ENCODE results near the gene UXS1.

The UXS1 gene

DNA sequence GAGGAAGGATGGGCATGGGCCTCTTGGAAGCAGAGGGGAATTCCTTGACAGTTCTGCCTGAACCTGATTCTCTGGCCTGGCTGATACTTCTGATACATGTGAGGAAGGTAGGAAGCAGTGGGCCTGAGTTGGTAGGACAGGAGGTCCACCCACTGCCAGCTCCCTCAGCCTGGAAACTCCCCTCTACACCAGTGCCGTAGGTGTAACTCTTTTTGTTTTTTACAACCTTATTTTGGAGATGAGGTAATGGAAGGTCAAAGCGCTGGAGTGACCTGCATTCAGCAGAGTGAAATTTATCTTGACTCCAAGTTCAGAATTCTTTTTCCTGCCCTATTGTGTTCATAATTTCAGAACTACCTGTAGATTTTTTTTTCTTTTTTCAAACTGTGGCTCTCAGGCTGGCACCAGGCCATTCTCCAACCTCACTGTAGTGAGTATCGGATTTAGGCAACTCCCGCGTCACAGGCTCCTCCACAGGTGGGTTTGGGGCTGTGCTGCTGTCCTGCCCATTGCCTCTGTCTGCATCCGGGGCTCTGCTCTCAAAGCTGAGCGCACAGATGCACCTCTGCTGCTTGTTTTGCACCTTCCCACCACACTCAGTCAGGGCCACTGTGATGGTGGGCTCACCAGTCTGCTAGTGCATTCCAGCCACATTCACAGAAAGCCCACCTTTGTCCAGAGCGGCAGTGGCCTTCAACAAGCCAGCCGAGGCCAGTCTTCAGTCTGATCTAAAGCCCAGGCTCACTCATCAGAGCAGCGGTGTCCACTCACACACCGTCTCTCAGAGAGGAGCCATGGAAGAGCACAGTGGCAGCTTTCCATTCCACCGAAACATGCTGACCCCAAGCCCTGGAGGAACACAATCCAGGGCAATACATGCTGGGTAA, 87.2 kb downstream of the UXS1 start:
- no peak for DNase-seq

DNA sequence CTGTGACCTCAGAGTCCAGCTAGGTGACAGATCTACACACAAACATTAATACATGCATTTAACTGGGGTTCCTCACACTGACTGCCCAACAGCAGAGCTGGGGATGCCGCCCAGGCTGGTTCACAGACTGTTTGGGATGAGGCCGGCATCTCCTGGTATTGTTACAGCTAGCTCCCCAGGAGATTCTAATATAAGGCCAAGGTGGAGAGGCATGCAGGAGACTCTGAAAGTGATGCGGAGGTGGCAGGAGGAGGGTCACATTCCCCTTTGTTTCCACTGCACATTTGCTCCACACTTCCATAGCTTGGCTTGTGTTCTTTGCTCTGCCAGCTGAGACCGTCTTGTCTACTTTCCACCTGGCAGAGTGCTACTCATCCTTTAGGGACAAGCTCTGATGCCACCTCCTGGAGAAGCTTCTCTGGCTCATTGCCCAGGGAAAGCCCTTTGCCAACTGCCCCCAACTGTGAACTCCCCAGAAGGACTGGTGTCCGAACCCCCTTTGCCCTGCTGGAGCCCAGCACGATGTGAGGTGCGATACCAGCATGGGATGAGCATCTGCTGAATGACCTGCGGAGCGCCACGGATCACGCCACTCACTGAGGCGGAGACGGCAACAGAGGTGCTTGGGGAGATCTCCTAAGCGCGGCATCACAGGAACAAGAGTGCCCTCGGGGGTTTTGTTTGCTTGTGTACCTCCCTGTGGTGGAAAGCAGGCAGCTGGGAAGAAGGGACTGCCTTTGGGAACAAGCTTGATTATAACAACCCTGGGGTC, 88.8 kb downstream of the UXS1 start:
- no peak for DNase-seq

DNA sequence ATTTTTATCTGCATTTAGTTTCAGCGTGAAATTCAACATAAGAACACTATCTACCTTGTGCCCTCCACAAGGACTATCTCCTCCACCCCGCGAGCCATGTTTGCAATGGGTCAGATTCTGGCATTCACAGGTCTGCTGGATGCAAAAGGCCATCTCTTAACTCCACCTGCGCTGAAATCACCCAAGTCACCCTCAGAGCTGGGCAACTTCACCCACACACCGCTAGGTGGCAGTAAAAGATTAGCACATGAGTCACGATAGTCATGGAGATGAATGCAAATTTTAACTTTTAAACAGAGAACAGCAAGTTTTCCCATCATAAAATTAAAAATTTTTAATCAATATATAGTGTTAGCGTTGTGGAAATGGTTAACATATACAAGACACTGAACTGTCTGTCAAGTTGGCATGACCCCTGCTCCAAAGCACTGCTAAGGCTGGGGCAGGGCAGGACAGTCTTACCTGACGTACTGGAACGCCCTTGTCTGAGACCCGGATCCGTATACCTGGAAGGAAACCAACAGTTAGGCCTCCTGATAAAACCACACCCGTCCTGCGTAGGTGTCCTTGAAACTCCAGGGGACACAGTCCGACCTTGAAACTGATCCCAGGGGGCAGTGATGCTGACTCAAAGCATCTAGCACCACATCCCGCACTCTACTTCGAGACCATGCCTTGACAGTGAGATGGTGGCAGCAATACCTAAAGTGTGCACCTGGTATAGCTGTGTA, 89.6 kb downstream of the UXS1 start:
- no peak for DNase-seq

DNA sequence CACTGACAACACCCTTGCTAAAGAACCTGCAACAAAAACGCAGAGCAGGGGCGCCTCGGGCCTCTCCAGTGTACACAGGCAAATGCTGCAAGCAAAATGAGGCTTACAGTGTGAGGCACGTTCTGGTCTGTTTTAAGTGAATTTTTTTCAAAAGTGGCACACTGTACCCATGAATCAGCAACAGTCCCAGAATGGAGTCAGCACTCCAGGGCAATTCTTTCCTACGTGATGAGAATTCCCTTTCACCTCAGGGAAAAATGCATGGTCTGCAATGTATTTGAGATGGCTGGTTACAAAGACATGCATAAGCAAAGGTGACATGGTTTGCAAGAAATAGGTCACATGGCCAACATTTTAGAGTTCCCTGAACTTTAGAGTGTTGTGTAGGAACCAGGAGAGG, 94.4 kb downstream of the UXS1 start:
- no peak for DNase-seq

DNA sequence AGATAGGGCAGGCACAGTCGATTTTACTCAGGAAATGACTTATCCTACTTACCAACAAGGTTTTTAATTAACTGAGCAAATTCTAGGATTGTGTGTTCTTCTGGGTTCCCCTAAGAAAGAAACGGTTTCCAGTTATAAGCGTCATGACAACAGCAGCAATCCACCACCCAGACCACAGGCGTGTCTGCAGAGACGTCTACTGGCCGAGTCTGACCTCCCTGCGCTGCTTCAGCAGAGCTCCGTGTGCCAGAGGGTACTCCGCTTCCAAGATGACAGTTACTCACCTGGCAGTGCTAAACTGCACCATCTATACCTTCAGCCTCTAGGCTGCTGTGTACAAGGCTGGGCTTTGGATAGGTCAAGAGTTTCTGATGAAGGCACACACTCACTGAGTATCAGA, 95.4 kb downstream of the UXS1 start:
- no peak for DNase-seq

DNA sequence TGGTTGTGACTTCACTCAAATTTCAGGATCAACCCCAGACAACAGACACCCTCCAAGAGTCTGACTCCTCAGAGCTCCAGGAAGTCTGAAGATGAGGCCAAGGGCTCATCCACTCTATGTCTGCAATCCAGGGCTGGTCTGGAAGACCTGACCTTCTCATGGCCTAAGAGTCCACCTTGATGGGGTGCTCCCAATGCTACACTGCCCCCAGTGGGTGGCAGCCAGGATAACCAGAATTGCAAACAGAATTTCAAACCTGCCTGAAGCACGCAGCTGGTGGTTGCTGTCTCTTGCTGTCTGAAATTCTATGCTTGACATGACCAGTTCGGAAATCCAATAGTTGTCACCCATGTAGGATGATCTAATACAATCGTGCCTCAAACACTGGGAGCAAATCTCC, 96.0 kb downstream of the UXS1 start:
- no peak for DNase-seq

DNA sequence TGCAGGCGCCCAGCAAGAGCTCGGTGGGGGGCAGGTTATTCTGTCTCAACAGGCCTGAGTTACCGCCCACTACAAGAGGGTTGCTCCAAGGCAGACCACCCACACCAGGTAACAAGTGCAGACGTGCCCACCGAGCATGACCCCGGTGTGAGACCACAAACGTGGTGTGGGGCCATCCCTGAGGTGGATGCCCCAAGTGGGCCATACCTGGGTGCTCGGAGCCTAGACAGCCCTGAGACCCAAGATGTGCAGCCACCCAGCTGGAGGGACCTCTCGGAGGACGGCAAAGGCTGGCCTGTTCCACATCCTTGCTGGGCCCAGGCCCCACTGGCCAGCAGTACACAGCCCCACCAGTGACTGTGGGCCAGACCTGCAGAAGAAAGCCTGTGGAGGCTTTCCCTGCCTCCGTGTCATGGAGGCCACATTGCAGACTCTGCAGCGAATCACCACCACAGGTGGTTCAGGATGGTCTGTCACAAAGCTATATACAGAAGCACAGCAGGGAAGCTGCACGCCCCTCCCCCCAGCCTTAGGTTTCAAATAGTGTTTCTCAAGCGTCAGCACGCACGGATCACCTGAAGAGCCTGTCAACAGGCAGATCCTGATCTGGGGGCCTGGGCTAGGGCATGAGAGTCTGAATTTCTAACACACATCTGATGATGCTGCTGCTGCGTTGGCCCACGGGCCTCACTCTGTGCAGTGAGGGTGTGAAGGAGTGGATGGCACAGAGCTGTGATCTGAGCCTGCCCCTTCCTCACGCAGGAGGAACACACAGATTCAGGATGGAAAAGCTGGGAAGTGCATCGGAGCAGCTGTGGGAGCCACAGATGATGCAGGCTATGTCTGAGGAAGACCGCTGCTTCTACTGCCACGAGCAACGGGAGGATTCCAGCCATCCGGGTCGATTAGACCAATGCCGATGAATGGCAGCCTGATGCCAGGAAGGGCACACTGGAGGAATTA, 96.8 kb downstream of the UXS1 start:
- DNase-seq = no peak

DNA sequence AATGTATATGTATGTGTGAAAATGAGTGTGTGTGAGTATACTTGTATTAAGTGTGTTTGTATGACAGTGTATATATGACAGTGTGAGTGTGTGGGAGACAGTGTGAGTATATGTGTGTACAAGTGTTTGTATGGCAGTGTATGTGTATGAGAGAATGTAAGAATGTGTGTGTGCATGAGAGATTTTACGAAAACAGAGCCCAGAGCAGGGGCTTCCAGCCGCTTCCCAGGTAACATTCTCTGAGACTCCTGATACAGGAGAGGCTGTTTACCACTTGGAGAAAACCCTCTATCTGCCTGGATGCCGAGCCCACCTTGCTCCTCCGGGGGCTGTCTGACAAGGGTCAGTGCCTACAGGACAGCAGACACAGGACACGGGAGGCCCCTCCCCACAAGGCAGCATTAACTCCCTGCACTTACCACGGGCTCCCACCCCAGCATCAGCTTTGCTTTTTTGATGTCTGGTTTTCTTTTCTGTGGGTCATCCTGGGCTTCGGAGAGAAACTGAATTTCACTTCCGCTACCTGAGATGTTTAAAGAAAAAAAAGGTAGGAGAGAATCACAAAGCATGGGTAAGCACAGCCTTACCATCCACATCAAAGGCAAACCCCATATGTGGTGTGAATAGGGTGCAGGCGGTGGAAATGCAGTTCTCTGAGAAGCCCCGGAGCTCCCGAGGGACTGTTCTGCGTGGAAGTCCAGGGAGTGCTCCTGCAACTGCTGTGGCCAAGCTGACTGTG, 97.6 kb downstream of the UXS1 start:
- no peak for DNase-seq

DNA sequence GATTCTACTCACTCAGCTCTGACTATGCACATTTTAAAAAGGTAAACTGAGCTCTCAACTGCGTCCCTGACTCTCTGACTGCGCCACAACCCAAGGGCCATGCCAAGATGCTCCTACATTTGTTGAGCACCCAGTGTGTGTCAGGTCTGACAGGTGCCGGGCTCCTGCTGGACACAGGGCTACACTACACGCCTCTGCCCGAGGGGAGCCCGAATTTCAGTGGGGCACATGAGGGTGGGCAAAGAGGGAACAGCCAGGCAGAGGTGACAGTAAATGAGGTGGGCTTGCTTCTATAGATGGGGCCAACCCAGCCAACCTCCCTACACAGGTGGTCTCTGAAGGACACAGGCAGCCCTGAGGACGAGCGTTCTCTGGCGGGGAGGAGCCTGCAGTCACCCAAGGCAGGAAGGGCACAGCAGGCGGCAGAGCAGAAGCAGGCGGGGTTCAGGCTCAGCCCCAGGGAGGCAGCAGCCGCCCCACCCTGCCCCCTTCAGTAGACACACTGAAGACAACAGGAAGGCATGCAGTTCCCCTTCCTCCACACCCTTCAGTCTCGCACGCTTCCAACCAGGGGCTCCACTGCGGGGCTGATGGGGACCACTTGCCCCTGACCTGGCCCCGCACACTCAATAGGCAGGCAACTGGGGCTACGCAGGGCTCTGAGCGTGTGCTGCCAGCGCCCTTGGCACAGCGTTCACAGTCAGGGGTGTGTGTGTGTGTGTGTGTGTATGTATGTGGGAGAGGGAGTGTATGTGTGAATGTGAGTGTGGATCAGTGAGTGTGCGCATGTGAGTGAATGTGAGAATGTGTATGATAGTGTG, 98.4 kb downstream of the UXS1 start:
- DNase-seq = no peak

DNA sequence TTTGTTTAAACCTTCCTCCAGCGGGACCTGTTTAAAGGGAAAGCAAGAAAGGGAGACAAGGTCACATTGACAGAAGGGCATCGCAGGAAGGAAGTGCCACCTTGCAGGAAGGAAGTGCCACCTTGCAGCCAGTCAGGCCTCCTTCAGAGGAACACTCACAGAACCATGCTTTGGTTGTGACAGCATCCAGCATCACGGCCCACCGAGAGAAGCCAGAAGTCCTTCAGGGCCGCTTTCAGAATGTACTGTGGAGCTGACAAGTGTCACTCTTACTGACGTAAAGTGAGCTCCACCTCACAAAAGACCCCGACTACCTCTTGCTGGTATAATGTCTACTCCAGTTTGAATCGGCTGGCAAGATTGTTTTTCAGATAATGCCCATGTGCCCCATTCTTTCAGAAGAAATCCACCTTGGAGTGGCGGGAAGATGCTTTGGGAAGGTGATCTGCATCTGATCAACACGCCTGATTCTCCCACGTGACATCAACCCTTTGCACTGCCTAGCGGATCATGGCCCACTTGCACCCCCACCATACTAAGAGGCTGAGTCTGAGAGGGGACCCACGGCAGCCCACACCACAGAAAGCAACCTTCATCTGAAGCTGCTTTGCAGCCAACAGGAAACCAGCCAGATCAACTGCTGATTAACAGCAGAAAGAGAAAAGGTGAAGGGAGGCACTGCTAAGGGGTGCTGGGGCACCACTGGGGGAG, 99.8 kb downstream of the UXS1 start:
- no peak for DNase-seq

DNA sequence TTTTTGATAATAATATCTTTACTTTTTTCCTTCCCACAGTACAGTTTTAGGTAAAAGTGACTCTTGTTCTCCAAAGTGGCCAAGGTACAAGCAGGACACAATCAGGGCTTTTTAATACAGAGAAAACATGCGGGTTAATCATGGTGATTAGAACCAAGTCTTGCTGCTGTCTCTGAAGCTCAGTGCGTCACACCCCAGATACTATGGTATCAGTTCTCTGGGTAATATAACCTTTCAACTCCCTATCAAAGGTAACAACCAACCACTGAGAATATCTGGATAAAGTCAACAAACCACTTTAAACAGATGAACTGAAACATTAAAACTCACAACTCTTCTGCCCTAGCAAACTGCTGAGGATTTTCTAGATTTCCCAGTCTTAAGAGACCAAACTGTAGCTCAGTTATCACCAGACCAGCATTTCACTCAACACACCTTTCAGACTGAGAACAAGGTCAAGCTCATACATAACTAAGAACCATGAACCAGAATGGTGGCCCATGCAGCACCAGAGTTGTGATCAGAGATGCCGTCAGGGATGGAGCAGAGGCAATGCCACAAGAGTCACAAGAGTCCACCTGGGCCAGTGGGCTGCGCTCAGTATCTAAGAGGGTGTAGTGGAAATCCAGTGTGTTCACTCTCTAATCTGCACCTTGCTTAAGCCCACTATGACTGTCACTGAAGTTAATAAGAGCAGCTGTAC, 103.0 kb downstream of the UXS1 start:
- DNase-seq = no peak

DNA sequence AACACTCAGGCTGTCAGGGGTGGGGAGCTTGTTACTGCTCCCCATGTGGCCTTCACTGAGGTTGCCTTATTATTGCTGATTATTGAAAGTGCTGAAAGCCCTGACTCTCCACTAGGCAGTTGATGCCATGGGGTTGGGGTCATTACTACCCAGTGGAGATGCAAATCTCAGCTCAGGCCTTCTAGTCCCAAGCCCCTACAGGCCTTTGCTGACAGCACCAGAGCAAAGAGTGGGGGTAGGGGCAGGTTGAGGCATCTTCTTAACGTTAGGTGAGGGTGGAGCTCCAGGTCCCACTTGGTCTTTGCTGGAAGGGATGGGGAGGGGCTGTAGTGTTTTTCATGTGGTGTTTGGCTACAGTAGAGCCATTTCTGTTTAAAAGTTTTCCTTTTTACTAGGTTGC, 104.5 kb downstream of the UXS1 start:
- DNase-seq = no peak

DNA sequence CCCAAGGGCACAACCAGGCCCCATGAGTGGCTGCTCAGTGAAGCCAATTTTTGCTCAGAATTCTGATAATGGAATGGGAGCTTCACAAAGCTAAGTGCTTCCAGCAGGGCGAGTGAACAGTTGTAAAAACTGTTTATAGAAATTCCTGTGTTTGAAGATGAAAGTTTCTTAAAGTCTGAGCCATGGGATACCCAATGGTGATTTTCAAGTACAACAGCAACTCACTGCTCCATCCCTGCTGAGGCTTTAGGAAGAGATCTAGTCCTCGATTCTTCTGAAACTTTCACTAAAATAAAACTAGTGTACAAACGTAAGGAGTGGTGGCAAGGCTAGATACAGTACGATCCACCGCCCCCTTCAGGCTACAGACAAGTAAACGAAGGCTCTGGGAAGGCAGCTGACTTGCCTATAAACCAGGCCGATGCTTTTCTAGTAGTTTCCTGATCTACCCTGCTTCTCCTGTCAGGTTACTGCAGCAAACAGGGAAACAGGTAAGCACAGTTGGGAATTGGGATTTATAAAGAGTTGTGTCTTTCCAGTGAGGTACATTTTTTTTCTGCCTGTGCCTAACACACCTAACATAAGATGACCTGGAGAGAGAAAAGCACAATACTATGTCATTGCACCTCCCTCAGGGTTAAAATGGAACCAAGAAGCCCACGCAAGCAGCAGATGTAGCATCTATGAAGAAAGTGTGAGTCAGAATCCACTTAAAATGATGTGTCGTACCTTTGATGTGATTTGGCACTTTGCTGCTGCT, 108.7 kb downstream of the UXS1 start:
- no peak for DNase-seq

DNA sequence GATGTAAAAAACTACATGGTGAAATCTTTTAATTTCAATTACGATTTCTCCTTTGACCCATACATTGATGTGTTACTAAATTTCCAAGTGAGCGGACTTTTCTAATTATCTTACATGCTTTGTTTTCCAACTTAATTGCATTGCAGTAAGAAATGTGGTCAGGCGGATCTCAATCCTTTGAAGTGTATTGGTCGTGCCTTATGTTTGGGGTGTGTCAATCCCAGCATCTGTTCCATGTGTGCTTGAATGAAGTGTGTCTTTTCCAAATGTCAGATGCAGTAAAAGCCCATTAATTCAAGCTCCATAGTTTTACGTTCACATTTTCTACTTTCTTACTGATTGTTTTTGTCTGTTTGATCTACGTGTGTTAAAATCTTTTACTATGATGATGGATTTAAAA, 113.1 kb downstream of the UXS1 start:
- DNase-seq = no peak

DNA sequence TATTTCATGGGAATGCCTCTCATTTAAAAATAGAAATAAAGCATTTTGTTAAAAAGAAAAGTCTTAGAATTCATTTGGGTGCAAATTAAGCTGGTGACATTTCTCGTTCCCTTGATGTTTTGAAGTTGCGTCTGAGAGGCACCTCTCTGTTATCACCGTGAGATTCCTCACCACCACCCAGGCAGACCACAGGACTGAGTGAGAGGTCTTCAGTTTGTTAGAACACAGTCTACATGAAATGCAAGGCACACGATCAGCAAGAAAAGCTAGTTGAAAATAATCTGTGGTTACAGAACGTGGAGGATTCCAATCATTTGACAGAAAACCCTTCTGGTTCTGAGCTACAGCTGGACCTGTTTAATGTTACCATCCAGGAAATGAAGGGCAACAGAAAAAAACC, 116.0 kb downstream of the UXS1 start:
- DNase-seq = no peak

DNA sequence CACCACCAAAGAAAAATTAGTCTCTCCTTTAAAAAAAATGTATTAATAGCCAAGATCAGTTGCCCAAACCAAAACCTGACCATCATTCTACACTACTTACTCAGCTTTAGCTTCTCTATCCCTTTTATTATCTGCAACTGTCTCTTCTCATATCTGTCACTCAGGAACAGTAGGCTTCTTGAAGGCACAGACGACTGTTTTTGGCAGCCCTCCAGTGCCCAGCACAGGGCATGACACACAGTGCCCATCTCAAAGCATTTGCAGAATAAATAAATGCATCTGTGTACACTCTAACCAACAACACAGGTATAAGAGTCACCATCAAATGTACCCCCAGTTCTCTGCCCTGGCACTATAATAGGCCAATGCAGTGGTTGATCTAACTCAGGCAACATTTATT, 117.2 kb downstream of the UXS1 start:
- no peak for DNase-seq

DNA sequence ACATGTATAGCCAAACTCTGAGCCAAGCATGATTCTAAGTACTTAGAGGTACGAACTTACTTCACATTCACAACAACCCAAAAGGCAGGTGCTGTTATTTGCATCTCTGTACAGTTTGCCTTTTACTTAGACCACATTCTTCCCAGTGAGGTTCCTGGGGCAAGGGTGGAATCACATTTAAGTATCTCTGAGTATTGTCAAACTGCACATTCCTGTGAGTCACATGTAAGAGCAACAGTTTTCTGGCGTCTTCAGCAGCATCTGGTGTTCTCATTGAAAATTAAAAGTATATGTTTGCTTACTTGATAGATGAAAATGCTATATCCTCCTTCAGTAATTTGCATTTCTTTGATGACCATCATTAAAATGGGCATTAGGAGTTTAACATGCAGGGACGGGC, 119.1 kb downstream of the UXS1 start:
- DNase-seq = no peak

DNA sequence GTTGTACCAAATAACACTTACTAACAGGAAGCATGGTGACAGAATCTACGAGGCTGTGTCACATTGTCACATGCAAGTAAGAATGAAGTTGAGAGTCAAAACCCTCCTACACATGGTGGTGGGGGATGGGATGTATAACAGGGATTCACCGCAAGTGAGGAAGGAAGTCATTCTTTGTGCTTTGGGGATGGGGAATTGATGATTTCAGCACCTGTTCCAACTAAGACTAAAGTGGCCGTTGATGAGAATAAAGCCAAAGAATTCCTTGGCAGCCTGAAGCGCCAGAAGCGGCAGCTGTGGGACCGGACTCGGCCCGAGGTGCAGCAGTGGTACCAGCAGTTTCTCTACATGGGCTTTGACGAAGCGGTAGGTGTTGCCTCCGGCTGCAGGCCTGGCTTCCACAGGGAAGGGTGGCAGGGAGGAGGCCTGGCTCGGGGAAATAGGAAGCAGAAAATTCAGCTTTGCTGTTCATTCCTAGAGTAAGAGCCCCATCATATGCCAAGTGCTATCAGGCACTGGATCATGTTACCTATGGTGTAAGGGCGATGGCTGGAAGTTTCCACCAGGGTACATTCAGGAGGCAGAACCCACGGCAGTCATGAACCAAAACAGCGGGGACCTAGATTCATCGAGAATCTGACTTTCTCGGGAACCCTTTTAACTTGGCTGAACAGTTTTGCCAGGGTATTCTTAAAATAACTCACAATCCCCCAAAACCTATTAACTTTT, 120.3 kb downstream of the UXS1 start:
- no peak for DNase-seq

All from SIG-M5 (cell line).